ENCODE data around the gene C4orf54.

The C4orf54 gene

GRCh38 chr4:99640676-99641075 is 17.0 kb downstream of the C4orf54 start:
- H4K20me1 ChIP-seq (ENCODE audit: insufficient read depth, low read length), result no peaks in the 10 kb centered on the region
- H3K4me2 ChIP-seq (ENCODE audit: insufficient read depth, low read length), result no peak overlapping the region
- no peak overlapping the region for H2AFZ ChIP-seq (ENCODE audit: low read depth, low read length)
- H3K9ac ChIP-seq (ENCODE audit: low read depth, low read length), result no peak overlapping the region
- DNase-seq (no peak), ATAC-seq (ENCODE audit: insufficient read depth, low read depth) (no peak)
- no peaks in the 10 kb centered on the region for H3K4me1 ChIP-seq (ENCODE audit: insufficient read depth, low read length)
- no peaks in the 10 kb centered on the region for H3K36me3 ChIP-seq (ENCODE audit: insufficient read depth, low read length)
- TF ChIP-seq CTCF (IDR thresholded peaks at IDR 0.05; ENCODE audit: borderline replicate concordance, extremely low read depth, low read length, poor library complexity, severe bottlenecking) (no peak), EZH2 (IDR thresholded peaks at IDR 0.05; ENCODE audit: borderline replicate concordance, low read depth, low read length, severe bottlenecking) (no peak)
- H3K27me3 ChIP-seq (ENCODE audit: insufficient read depth, low read length, poor library complexity), result no peaks in the 10 kb centered on the region
- H3K27ac ChIP-seq (ENCODE audit: low read length), result no peak overlapping the region
- H3K4me3 ChIP-seq (ENCODE audit: low read depth in 1 of 2, low read length in 2 of 2), result no peak overlapping the region
- no peaks in the 10 kb centered on the region for H3K9me3 ChIP-seq (ENCODE audit: insufficient read depth, low read length, severe bottlenecking)
- no peaks in the 10 kb centered on the region for H3K79me2 ChIP-seq (ENCODE audit: insufficient read depth, low read length)

- no peak overlapping the region for H2AFZ ChIP-seq (ENCODE audit: low read depth, low read length)
- H4K20me1 ChIP-seq (ENCODE audit: insufficient read depth, low read length), result no peaks in the 10 kb centered on the region
- ATAC-seq (ENCODE audit: insufficient read depth, low read depth), result no peak
- no peaks in the 10 kb centered on the region for H3K4me1 ChIP-seq (ENCODE audit: insufficient read depth, low read length)
- no peaks in the 10 kb centered on the region for H3K27me3 ChIP-seq (ENCODE audit: insufficient read depth, low read length, poor library complexity)
- no peak overlapping the region for H3K9ac ChIP-seq (ENCODE audit: low read depth, low read length)
- H3K4me3 ChIP-seq (ENCODE audit: low read depth in 1 of 2, low read length in 2 of 2), result no peak overlapping the region
- no peak for DNase-seq
- no peaks in the 10 kb centered on the region for H3K9me3 ChIP-seq (ENCODE audit: insufficient read depth, low read length, severe bottlenecking)
- H3K36me3 ChIP-seq (ENCODE audit: insufficient read depth, low read length), result no peaks in the 10 kb centered on the region
- no peak overlapping the region for H3K4me2 ChIP-seq (ENCODE audit: insufficient read depth, low read length)
- TF ChIP-seq CTCF (IDR thresholded peaks at IDR 0.05; ENCODE audit: borderline replicate concordance, extremely low read depth, low read length, poor library complexity, severe bottlenecking), result no peak
- TF ChIP-seq EZH2 (IDR thresholded peaks at IDR 0.05; ENCODE audit: borderline replicate concordance, low read depth, low read length, severe bottlenecking), result no peak
- H3K27ac ChIP-seq (ENCODE audit: low read length), result no peak overlapping the region
- no peaks in the 10 kb centered on the region for H3K79me2 ChIP-seq (ENCODE audit: insufficient read depth, low read length)
These were observed 20.5 kb downstream of the C4orf54 start for GRCh38 chr4:99637174-99637573.

DNA sequence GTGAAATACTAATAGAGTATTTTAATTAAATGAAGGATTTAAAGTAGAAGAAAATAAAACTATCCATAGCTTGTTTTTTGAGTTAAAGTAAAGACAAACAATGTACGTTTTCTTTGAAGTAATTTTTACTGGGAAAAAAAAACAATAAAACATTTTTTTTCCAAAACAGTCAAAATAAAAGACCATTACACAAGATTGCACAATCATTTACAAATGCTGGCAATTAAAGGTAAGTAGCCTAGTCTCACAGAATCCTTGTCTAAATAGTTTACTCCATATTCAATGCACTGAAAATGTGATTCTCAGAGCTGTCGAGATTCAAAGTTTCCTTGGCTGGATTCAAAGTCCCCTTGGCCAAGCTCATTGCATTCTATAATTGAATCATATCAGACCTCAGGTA is 21.2 kb downstream of the C4orf54 start:
- Histone ChIP-seq H3K27ac (ENCODE audit: low read length) (no peak overlapping the region), H3K79me2 (ENCODE audit: insufficient read depth, low read length) (no peaks in the 10 kb centered on the region), H4K20me1 (ENCODE audit: insufficient read depth, low read length) (no peaks in the 10 kb centered on the region), H3K4me1 (ENCODE audit: insufficient read depth, low read length) (no peaks in the 10 kb centered on the region), H3K36me3 (ENCODE audit: insufficient read depth, low read length) (no peaks in the 10 kb centered on the region), H3K27me3 (ENCODE audit: insufficient read depth, low read length, poor library complexity) (no peaks in the 10 kb centered on the region), H3K9ac (ENCODE audit: low read depth, low read length) (no peak overlapping the region), H3K9me3 (ENCODE audit: insufficient read depth, low read length, severe bottlenecking) (no peaks in the 10 kb centered on the region), H2AFZ (ENCODE audit: low read depth, low read length) (no peak overlapping the region), H3K4me3 (ENCODE audit: low read depth in 1 of 2, low read length in 2 of 2) (no peak overlapping the region), H3K4me2 (ENCODE audit: insufficient read depth, low read length) (no peak overlapping the region)
- TF ChIP-seq CTCF (IDR thresholded peaks at IDR 0.05; ENCODE audit: borderline replicate concordance, extremely low read depth, low read length, poor library complexity, severe bottlenecking), result no peak
- TF ChIP-seq EZH2 (IDR thresholded peaks at IDR 0.05; ENCODE audit: borderline replicate concordance, low read depth, low read length, severe bottlenecking), result no peak
- no peak for DNase-seq
- no peak for ATAC-seq (ENCODE audit: insufficient read depth, low read depth)

GRCh38 chr4:99635601-99636000 is 22.0 kb downstream of the C4orf54 start:
- no peak overlapping the region for H3K27ac ChIP-seq (ENCODE audit: low read length)
- H3K4me2 ChIP-seq (ENCODE audit: insufficient read depth, low read length), result no peak overlapping the region
- no peak overlapping the region for H3K9ac ChIP-seq (ENCODE audit: low read depth, low read length)
- no peak overlapping the region for H3K4me3 ChIP-seq (ENCODE audit: low read depth in 1 of 2, low read length in 2 of 2)
- no peaks in the 10 kb centered on the region for H3K79me2 ChIP-seq (ENCODE audit: insufficient read depth, low read length)
- no peaks in the 10 kb centered on the region for H3K4me1 ChIP-seq (ENCODE audit: insufficient read depth, low read length)
- ATAC-seq (ENCODE audit: insufficient read depth, low read depth) (no peak), DNase-seq (no peak)
- H3K27me3 ChIP-seq (ENCODE audit: insufficient read depth, low read length, poor library complexity), result no peaks in the 10 kb centered on the region
- TF ChIP-seq CTCF (IDR thresholded peaks at IDR 0.05; ENCODE audit: borderline replicate concordance, extremely low read depth, low read length, poor library complexity, severe bottlenecking), result no peak
- H2AFZ ChIP-seq (ENCODE audit: low read depth, low read length), result no peak overlapping the region
- H4K20me1 ChIP-seq (ENCODE audit: insufficient read depth, low read length), result no peaks in the 10 kb centered on the region
- no peaks in the 10 kb centered on the region for H3K36me3 ChIP-seq (ENCODE audit: insufficient read depth, low read length)
- H3K9me3 ChIP-seq (ENCODE audit: insufficient read depth, low read length, severe bottlenecking), result no peaks in the 10 kb centered on the region

All from DND-41 (cell line).